Activated CD8-positive, alpha-beta T cell treated with anti-CD3 and anti-CD28 coated beads for 36 hours (primary cell): ENCODE data around the gene TTC28. TPM values are rescaled to one million over a fixed set of nuclear protein-coding genes. Genes with fewer than 3 reads are reported as not detected.
"Not testable (repeated sequence)": the region's sequence is repeated elsewhere in the genome, so short reads cannot be mapped to it uniquely, and the experiment has no call there.

ENCODE experiments used
- ATAC-seq: fragments of 200-7000 bp; cut with Tn5 transposase; one replicate; pipeline ENCODE4 v1.10.0; 2021; ENCODE audit warnings: mild to moderate bottlenecking, moderate library complexity
- CTCF ChIA-PET: fragments of 350-600 bp; sonication (Branson Sonifier 250); formaldehyde crosslinking; loops from one replicate; lab custom pipeline; 2021; ENCODE audit warnings: antibody characterized with exemption; lab: Charles Lee
- POLR2A ChIA-PET: fragments of 350-600 bp; sonication (Branson Sonifier 250); formaldehyde crosslinking; loops from one replicate; lab custom pipeline; 2021; ENCODE audit warnings: antibody characterized with exemption; lab: Charles Lee
- DNase-seq: peaks from one replicate; pipeline ENCODE4 v3.0.0-alpha.2; 2020
- H3K27ac Mint-ChIP-seq: one replicate; pipeline ENCODE4 v1.8.0; 2021; ENCODE audit warnings: mild to moderate bottlenecking, mixed read lengths
- H3K27me3 Mint-ChIP-seq: one replicate; pipeline ENCODE4 v1.8.0; 2021; ENCODE audit warnings: mixed read lengths
- H3K36me3 Mint-ChIP-seq: one replicate; pipeline ENCODE4 v1.8.0; 2021; ENCODE audit warnings: low read depth, mixed read lengths
- H3K4me1 Mint-ChIP-seq: one replicate; pipeline ENCODE4 v1.8.0; 2021; ENCODE audit warnings: low read depth, mixed read lengths
- H3K4me3 Mint-ChIP-seq: one replicate; pipeline ENCODE4 v1.8.0; 2021; ENCODE audit warnings: mild to moderate bottlenecking, moderate library complexity, mixed read lengths
- H3K9me3 Mint-ChIP-seq: one replicate; pipeline ENCODE4 v1.8.0; 2021; ENCODE audit warnings: mixed read lengths
- intact Hi-C: fragments of 100-400 bp; cut with micrococcal nuclease; formaldehyde crosslinking; loops from one replicate; pipeline ENCODE4 v1.10.0; 2022
- total RNA-seq, 2 experiments: library from RNA; stranded (reverse); gene quantifications; one replicate each; pipeline ENCODE4 v1.2.3, GENCODE V29; 2021
- TF ChIP-seq, protein P1 (sequence below): fragments of 200-600 bp; IDR thresholded peaks from one replicate; pipeline ENCODE4 v1.8.0; 2022; ENCODE audit warnings: antibody characterized with exemption, mild to moderate bottlenecking

Gene TTC28
- total RNA-seq, 2 experiments from 2014 or later, result 0.58 to 1.9 TPM

DNA sequence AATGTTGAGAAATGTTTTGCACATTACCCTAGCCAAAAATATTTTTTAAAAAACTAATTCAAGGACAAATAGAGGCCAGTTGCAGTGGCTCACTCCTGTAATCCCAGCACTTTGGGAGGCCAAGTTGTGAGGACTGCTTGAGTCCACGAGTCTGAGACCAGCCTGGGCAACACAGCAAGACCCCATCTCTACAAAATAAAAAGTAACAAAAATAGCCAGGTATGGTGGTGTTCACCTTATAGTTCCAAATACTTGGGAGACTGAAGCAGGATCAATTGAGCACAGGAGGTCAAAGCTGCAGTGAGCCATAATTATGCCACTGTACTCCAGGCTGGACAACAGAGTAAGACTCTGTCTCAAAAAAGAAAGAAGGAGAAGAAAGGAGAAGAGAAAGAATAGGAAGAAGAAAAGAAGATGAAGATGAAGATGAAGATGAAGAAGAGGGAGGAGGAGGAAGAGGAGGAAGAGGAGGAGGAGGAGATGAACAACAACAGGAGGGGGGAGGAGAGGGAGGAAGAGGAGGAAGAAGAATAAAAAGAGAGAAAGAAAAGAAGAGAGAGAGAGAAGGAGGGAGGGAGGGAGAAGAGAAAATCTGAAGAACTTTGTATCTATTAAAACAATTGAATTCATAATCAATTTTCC, 136.5 kb downstream of the TTC28 start:
- Mint-ChIP-seq H3K27ac (no peak overlapping the region), H3K27me3 (peaks cover 2% of the 10 kb centered on the region), H3K4me3 (no peak overlapping the region), H3K36me3 (no peaks in the 10 kb centered on the region), H3K9me3 (peaks cover 2% of the 10 kb centered on the region), H3K4me1 (no peaks in the 10 kb centered on the region)
- ChIA-PET CTCF (no interaction called here), POLR2A (no interaction called here)
- ATAC-seq (no peak), DNase-seq (no peak)
- intact Hi-C loops, result no loop called here
- TF ChIP-seq, protein P1, sequence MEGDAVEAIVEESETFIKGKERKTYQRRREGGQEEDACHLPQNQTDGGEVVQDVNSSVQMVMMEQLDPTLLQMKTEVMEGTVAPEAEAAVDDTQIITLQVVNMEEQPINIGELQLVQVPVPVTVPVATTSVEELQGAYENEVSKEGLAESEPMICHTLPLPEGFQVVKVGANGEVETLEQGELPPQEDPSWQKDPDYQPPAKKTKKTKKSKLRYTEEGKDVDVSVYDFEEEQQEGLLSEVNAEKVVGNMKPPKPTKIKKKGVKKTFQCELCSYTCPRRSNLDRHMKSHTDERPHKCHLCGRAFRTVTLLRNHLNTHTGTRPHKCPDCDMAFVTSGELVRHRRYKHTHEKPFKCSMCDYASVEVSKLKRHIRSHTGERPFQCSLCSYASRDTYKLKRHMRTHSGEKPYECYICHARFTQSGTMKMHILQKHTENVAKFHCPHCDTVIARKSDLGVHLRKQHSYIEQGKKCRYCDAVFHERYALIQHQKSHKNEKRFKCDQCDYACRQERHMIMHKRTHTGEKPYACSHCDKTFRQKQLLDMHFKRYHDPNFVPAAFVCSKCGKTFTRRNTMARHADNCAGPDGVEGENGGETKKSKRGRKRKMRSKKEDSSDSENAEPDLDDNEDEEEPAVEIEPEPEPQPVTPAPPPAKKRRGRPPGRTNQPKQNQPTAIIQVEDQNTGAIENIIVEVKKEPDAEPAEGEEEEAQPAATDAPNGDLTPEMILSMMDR, result no peak

DNA sequence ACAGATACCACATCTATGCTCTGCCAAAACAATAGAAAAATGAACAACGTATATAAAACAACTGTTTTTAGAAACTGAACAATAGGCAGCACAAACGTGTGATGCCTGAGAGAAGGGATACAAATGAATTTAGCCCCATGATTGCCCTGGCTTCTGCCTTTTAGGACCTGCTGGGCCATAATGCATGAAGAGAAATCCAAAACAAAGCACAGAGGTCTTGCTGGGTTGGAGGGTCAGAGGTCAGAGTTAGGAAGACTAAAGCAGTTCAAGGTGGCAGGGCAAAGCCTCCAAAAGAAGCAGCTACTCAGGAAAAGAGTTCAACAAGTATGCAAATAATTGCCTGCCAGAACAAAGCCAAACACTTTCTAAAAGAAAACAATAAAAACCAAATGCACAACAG, 138.5 kb downstream of the TTC28 start:
- no peak overlapping the region for H3K4me3 Mint-ChIP-seq
- CTCF ChIA-PET, result no interaction called here
- DNase-seq, result no peak
- peaks cover 2% of the 10 kb centered on the region for H3K27me3 Mint-ChIP-seq
- H3K4me1 Mint-ChIP-seq, result no peaks in the 10 kb centered on the region
- peaks cover 2% of the 10 kb centered on the region for H3K9me3 Mint-ChIP-seq
- intact Hi-C loops, result no loop called here
- H3K27ac Mint-ChIP-seq, result no peak overlapping the region
- POLR2A ChIA-PET, result no interaction called here
- ATAC-seq, result no peak
- TF ChIP-seq, protein P1, result no peak
- no peaks in the 10 kb centered on the region for H3K36me3 Mint-ChIP-seq

DNA sequence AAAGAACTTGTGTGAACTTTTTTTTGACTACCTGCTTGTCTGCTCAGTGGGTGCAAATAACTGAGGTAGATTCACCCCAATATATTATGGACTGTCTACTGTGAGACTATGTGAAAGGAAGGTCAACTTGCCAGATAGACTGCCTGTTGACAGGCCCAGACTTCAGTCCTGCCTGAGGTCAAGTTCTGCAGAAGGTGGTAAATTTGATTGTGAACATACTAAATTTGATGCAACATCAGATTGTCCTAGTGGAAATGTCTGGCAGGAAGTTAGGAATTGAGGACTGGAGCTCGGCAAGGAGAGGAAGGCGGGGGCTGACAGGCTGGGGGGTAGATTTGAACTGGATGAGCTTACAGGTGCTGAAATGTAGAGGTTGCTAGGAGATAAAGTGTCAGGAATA, 140.7 kb downstream of the TTC28 start:
- POLR2A ChIA-PET, result no interaction called here
- Mint-ChIP-seq H3K27me3 (peaks cover 3% of the 10 kb centered on the region), H3K4me3 (no peak overlapping the region), H3K27ac (no peak overlapping the region), H3K36me3 (no peaks in the 10 kb centered on the region), H3K9me3 (peaks cover 2% of the 10 kb centered on the region), H3K4me1 (no peaks in the 10 kb centered on the region)
- intact Hi-C loops, result no loop called here
- no peak for ATAC-seq
- DNase-seq, result no peak
- CTCF ChIA-PET, result no interaction called here
- TF ChIP-seq, protein P1, result no peak

DNA sequence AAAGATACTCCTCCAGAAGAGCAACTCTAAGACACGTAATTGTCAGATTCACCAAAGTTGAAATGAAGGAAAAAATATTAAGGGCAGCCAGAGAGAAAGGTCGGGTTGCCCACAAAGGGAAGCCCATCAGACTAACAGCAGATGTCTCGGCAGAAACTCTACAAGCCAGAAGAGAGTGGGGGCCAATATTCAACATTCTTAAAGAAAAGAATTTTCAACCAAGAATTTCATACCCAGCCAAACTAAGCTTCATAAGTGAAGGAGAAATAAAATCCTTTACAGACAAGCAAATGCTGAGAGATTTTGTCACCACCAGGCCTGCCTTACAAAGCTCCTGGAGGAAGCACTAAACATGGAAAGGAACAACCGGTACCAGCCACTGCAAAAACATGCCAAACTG, 149.1 kb downstream of the TTC28 start:
- H3K27ac Mint-ChIP-seq, H3K36me3 Mint-ChIP-seq, CTCF ChIA-PET, ATAC-seq, H3K4me3 Mint-ChIP-seq, intact Hi-C loops, DNase-seq, POLR2A ChIA-PET, H3K4me1 Mint-ChIP-seq: not testable (repeated sequence)
- H3K27me3 Mint-ChIP-seq, result peaks cover 15% of the 10 kb centered on the region
- H3K9me3 Mint-ChIP-seq, result peaks cover 10% of the 10 kb centered on the region

DNA sequence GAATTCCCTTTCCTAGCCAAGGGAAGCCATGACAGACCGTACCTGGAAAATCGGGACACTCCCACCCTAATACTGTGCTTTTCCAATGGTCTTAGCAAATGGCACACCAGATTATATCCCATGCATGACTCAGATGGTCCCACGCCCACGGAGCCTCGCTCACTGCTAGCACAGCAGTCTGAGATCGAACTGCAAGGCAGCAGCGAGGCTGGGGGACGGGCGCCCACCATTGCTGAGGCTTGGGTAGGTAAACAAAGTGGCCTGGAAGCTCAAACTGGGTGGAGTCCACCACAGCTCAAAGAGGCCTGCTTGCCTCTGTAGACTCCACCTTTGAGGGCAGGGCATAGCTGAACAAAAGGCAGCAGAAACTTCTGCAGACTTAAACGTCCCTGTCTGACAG, 150.5 kb downstream of the TTC28 start:
- H3K4me3 Mint-ChIP-seq, H3K4me1 Mint-ChIP-seq, DNase-seq, ATAC-seq, POLR2A ChIA-PET, H3K27ac Mint-ChIP-seq, CTCF ChIA-PET, H3K36me3 Mint-ChIP-seq, intact Hi-C loops: not testable (repeated sequence)
- Mint-ChIP-seq H3K27me3 (peaks cover 15% of the 10 kb centered on the region), H3K9me3 (peaks cover 10% of the 10 kb centered on the region)

DNA sequence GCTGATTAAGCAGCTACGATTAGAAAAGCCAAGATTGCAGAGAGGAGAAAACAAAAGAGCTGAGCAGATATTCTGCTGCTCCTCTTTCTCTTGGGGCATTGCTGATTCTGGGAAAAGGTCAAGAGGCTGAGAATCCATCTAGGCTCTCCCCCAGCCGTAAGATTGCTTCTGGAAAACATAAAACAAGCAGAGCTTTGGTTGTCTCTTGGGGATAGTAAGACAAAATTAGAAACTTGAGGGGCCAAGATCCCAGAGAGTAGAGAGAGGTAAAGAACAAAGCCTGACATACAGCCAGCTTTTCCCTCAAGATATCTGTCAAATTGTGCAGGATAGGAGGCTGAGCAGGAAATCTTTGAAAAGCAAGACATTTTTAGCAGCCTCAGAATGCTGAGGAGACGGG, 158.2 kb downstream of the TTC28 start:
- ATAC-seq (no peak), DNase-seq (no peak)
- Mint-ChIP-seq H3K9me3 (no peaks in the 10 kb centered on the region), H3K36me3 (no peaks in the 10 kb centered on the region), H3K4me1 (no peaks in the 10 kb centered on the region), H3K27me3 (peaks cover 18% of the 10 kb centered on the region), H3K27ac (no peak overlapping the region), H3K4me3 (no peak overlapping the region)
- CTCF ChIA-PET, result no interaction called here
- TF ChIP-seq, protein P1, result no peak
- POLR2A ChIA-PET, result no interaction called here
- intact Hi-C loops, result no loop called here
